ENCODE results near the gene KLF8.
"Not testable (repeated sequence)": the region's sequence is repeated elsewhere in the genome, so short reads cannot be mapped to it uniquely, and the experiment has no call there.

KLF8 gene
- 9.9 to 13.5 reads per million in 2 donors for total RNA-seq

- DNase-seq: peak; percentile 9
Observed at GRCh38 chrX:56232221-56233082, at the start of gene KLF8. Gene KLF8, plus strand, starts transcription at chrX:56232356. Its CDS starts 979 bp downstream, at chrX:56233335.

DNA sequence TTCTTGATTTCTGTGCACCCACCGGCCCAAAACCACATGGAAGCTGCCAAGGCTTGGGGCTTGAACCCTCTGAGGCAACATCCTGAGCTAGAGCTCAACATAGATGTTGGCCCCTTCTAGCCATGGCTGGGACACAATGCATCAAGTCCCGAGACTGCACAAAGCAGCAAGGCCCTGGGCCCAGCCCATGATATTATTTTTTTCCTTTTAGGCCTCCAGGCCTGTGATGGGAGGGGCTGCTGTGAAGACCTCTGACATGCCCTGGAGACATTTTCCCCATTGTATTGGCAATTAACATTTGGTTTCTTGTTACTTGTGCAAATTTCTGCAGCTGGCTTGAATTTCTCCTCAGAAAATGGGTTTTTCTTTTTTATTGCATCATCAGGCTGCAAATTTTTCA lies 25.2 kb upstream of the KLF8 start:
- not testable (repeated sequence) for DNase-seq

GRCh38 chrX:56211701-56212100 lies 20.5 kb upstream of the KLF8 start:
- DNase-seq: no peak

DNA sequence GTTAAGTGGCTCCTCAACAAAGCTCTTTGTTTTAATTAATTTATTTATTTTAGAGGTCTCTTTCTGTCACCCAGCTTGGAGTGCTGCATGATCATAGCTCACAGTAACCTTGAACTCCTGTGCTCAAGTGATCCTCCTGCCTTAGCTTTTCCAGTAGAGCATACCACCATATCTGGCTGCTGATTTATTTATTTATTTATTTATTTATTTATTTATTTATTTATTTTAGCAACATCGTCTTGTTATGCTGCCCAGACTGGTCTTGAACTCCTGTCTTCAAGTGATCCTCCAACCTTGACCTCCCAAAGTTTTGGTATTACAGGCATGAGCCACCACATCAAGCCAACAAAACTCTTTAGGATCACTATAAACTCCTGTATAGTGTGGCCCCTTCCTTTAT lies 15.8 kb upstream of the KLF8 start:
- DNase-seq: no peak

- DNase-seq: no peak
Observed at GRCh38 chrX:56219700-56220099, 12.5 kb upstream of the KLF8 start.

GRCh38 chrX:56221101-56221500 lies 11.1 kb upstream of the KLF8 start:
- no peak for DNase-seq

DNA sequence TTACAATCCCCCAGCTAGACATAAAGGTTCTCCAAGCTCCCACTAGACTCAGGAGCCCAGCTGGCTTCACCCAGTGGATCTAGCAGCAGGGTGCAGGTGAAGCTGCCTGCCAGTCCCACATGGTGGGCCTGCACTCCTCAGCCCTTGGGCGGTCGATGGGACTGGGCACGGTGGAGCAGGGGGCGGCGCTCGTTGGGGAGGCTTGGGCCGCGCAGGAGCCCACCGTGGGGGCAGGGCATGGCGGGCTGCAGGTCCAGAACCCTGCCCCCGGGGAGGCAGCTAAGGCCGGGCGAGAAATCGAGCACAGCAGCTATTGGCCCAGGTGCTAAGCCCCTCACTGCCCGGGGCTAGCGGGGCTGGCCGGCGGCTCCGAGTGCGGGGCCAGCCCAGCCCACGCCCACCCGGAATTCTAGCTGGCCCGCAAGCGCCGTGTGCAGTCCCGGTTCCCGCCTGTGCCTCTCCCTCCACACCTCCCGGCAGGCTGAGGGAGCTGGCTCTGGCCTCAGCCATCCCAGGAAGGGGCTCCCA lies 9.6 kb upstream of the KLF8 start:
- no peak for DNase-seq

DNA sequence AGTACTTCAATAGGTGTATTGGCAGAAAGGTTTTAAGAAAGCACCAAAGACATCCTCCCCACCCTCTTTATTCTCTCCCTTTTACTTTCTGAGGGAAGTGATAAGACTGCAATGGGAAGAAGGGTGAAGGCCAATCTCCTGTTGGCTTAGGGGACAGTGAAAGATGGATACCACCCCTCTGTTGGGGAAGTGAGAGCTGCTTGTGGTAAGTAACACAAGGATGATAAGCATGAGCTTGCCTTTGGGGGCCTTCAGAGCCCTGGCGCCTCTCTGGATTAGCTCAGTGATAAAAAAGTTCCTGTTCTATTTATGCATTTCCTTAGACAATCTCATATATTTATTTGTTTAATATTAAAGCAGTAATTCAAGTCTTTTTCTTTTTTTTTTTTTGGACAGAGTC lies 5.2 kb upstream of the KLF8 start:
- no peak for DNase-seq

DNA sequence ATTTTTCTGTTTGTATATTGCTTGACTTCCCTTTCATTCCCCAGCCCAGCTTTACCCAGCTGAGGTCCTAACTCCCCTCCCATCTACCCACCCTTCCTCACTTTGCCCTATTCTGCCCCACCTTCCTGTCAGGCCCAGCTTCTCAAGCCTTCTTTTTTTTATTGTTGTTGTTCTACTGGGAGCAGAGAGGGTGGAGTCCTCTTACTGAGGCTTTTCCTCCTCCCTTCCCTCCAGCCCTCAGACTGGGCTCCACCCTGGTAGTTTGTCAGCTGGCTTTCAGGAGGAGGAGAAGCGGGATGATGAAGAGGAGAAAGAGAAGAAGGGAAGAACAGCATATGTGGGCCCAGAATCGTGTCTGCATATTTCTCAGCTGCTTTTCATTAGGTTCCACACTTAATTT lies 3.2 kb upstream of the KLF8 start:
- no peak for DNase-seq

DNA sequence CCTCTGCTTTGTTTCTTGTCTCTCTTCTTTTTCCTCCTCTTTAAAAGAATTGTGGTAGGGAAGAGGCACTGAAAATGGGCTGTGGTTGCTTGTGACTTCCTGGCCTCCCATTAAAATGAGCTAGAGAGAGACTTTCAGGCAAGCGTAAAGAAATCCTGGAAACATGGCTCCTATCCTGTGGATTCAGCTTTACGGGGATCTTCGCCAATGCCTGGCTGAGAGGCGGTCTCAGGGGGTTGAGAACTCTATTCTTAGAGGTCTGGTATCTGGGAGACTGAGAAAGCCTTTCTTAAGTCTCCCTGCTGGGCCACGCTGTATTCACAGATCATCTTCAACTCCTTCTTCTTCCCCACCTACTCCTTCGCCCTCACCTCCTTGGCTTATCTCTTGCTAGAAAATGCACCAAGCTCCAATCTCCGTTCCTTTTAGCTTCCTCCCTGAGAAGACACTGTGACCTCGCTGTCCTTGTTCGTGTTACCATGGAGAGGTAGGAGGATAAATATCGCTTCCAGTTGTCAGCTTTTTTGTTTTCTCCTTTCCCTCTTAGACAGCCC lies 542 bp upstream of the KLF8 start:
- no peak for DNase-seq

GRCh38 chrX:56233100-56233499 lies 944 bp downstream of the KLF8 start:
- no peak for DNase-seq

- no peak for DNase-seq
Observed at GRCh38 chrX:56233682-56234081, 1.5 kb downstream of the KLF8 start.

GRCh38 chrX:56248492-56248891 lies 16.3 kb downstream of the KLF8 start:
- peak; percentile 34 for DNase-seq

DNA sequence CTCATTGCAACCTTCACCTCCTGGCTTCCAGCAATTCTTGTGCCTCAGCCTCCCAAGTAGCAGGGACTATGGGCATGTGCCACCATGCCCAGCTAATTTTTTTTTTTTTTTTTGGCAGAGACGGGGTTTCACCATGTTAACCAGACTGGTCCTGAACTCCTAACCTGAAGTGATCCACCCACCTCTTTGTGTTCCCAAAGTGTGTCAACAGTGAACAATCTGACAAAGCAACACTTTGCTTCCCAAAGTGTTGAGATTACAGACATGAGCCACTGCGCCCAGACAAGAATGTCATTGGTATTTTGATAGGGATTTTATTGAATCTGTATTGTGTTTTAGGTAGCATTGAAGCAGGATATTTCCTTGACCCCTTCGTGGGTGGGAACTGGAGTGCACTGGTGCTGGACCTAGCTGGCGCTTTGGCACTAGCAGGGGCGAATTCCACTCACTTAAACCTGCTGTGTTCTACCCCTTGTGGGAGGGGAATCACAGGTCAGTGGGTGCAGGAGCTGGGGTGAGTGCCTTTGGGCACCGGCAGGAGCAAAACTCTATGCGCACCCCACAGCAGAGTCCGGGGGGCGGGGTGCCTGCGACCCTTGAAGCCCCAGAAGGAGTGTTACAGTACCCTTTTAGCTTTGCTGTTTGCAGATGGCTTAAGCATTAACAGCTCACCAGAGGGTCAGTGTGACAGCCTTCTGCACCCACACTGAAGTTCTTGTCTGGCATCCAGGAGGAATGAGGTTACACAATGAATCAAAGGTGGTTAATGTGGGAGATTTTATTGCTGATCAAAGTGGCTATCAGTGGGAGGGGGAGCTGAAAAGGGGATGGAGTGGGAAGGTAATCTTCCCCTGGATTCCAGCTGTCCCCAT lies 21.9 kb downstream of the KLF8 start:
- no peak for DNase-seq

DNA sequence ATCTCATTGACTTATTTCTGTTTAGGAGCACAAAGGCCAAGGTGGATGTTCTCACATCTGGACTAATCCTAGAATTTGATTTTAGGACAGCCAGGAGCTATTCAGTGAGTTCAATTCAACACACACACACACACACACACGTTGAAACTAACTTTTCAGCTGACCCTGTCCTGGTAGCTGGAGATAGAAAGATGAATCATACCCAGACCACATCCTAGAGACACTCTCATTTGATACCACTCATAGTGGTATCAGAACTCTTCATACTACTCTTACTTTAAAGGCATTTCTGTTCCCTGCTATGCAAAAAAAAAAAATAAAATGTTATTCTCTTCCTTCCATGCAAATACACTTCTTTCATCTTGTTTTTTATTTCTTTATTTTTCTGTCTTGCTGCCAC lies 36.7 kb downstream of the KLF8 start:
- no peak for DNase-seq

DNA sequence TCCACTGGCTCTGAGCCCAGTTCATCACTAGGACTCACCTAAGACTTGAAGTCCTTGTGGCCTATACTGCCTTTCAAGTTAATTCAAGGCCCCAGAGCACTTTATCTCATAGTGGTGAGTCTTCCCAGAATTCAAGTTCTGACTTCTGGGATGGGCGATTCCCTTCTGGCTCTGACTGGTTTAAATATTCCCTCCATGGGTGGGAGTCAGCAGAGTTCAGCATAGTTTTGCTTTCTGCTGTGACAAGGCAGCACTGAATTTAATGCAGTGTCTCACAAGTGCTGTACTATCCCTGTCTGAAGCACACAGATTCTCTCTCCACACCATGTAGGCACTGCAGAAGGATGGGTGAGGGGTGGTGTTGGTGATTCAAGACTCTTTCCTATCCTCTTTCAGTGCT lies 46.5 kb downstream of the KLF8 start:
- no peak for DNase-seq

DNA sequence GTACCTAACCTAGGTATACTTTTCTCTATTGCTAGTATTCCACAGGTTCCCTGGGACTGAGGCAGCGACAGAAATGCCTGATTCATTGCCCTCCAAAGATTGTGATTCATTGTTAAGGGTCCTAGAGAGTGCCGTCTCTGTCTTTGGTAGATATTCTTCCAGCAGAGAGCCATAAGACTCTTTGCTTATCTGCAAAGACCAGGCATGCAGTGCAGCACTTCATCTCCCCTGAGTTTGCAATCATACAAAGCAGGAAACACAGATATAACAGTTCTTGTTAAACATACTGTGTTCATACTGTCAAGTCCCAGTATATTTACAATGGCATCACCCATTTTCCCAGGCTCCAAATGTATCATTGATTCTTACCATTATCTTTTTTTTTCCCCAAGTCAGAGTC lies 47.7 kb downstream of the KLF8 start:
- no peak for DNase-seq

GRCh38 chrX:56281789-56282188 lies 49.6 kb downstream of the KLF8 start:
- DNase-seq: no peak

DNA sequence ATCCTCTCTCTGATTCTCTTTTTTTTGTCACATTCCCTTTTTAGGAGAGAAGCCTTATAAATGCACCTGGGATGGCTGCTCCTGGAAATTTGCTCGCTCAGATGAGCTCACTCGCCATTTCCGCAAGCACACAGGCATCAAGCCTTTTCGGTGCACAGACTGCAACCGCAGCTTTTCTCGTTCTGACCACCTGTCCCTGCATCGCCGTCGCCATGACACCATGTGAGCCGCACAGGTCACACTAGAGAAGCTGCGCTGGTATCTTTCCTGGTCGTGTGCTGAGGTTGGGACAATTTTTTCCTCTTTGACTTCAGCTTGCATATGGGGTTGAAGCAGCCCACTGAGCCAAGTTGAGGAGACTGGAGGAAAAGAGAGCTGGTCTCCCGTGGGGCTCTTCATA lies 52.1 kb downstream of the KLF8 start:
- DNase-seq: no peak

- no peak for DNase-seq
Observed at GRCh38 chrX:56288608-56289007, 56.5 kb downstream of the KLF8 start.

DNA sequence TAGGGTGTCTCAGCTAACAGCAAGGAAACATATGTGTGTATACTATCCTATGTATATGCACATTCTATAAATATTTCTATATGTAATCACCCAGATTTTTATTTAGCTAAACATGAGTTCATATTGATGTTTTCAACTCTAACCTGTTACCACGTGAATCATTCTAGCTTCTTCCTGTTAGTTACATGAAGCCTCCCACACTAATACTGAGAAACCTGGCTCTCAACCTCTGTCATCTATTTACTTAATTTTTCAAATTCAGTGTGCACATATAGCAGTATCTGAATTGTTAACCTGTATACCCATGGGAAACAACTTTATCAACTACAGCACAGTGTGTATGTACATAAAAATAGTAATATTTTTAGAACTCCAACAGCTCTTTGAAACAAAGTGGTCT lies 57.3 kb downstream of the KLF8 start:
- DNase-seq: no peak

DNA sequence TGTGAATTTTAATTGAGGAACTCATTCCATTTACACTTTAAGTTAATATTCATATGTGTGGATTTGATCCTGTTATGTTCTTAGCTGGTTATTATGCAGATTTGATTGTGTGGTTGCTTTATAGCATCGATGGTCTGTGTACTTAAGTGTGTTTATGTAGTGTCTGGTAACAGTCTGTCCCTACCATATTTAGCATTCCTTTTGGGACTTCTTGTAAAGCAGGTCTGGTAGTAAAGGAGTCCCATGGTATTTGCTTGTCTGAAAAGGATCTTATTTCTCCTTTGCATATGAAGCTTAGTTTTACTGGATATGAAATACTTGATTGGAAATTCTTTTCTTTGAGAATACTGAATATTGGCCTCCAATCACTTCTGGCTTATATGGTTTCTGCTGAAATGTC lies 76.6 kb downstream of the KLF8 start:
- DNase-seq: no peak

DNA sequence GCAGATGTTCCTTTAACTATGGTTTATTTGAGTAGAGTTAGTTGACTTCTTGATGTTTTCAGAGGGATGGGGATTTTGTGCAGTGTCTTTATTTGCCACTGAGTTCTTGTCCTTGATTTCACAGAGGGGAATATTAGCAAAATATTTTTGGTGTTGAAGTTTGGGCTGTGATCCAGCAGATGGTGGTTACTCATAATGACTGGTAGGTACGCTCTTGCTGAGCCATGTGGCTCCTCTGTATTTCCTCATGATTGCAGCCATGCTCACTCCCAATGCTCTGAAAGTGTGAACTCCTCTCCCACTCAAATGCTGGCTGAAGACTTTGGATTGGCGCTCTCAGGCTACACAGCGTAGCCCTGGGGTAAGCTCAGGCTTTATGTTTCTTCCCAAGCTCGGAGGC lies 77.7 kb downstream of the KLF8 start:
- DNase-seq: no peak

Measured in T-helper 9 cell (primary cell).